Right lobe of liver (tissue), 4 donors: ENCODE data around the gene HOXB3.

Experiments
- CTCF ChIP-seq, 4 donors: fragments of 200-600 bp in 3 of 4; fragments of 450-650 bp in 1 of 4; IDR thresholded peaks; one replicate each; pipeline versions ENCODE4 v1.5.1 to v1.8.0; 2016 to 2022; ENCODE audit warnings: antibody characterized with exemption in 4 of 4, mild to moderate bottlenecking in 2 of 4
- POLR2A ChIP-seq: fragments of 450-650 bp; IDR thresholded peaks from one replicate; pipeline ENCODE4 v1.6.1; 2017; ENCODE audit warnings: antibody characterized with exemption, mild to moderate bottlenecking
- donor health status: DM: no; HTN: no; CAD: no.
- donor health status: DM: no; HTN: no; CAD: no.
- donor health status: DM: no; HTN: yes; CAD: no.

- TF ChIP-seq CTCF (IDR thresholded peaks at IDR 0.05) (no peak), POLR2A (no peak)
Observed at GRCh38 chr17:48574505-48575065, 15.5 kb downstream of the HOXB3 start.
